22Rv1 (cell line): ENCODE data around the gene CLEC16A.

Experiments used
- ZFX ChIP-seq: fragments of 450-650 bp; IDR thresholded peaks from 2 replicates; pipeline ENCODE4 v1.6.1; 2017; ENCODE audit warnings: antibody characterized with exemption, borderline replicate concordance
- TF ChIP-seq, protein P1 (sequence below): fragments of 450-650 bp; IDR thresholded peaks from 2 replicates; pipeline ENCODE4 v1.5.1; 2017; ENCODE audit warnings: mild to moderate bottlenecking

DNA sequence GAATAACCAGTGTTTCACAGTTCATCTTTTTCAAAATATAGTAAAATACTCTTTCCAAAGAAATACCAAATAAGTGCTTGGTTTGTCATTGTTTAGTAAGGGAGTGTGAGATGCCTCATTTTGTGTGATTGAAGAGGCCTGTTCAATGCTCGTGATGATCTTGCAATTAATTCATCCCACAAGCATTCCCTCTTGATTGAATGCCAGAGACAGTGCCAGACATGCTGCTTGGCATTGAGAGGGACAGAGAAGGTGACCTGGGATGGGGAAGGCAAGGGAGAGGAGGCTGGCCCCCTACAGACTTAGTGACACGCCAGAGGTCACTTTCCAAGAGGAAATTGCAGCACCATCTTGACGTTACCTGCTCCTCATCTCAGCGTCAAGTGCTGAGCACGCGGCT is 49.3 kb downstream of the CLEC16A start:
- TF ChIP-seq, protein P1, sequence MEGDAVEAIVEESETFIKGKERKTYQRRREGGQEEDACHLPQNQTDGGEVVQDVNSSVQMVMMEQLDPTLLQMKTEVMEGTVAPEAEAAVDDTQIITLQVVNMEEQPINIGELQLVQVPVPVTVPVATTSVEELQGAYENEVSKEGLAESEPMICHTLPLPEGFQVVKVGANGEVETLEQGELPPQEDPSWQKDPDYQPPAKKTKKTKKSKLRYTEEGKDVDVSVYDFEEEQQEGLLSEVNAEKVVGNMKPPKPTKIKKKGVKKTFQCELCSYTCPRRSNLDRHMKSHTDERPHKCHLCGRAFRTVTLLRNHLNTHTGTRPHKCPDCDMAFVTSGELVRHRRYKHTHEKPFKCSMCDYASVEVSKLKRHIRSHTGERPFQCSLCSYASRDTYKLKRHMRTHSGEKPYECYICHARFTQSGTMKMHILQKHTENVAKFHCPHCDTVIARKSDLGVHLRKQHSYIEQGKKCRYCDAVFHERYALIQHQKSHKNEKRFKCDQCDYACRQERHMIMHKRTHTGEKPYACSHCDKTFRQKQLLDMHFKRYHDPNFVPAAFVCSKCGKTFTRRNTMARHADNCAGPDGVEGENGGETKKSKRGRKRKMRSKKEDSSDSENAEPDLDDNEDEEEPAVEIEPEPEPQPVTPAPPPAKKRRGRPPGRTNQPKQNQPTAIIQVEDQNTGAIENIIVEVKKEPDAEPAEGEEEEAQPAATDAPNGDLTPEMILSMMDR: no peak
- TF ChIP-seq ZFX: no peak
